Body of pancreas (tissue), 4 donors: Measurements from ENCODE around the gene BABAM2.

ENCODE experiments used
- POLR2A ChIP-seq, 3 donors: fragments of 450-650 bp; IDR thresholded peaks; one replicate each; pipeline ENCODE4 v1.6.1; 2016; ENCODE audit warnings: antibody characterized with exemption in 3 of 3, mild to moderate bottlenecking in 2 of 3
- TF ChIP-seq, protein P1 (sequence below), 7 experiments: fragments of 450-650 bp in 4 of 7; fragments of 200-600 bp in 3 of 7; sonication (generic) in 3 of 7; IDR thresholded peaks; one replicate each; pipeline ENCODE4 v1.5.1; 2016 to 2019; ENCODE audit warnings: antibody characterized with exemption in 7 of 7

DNA sequence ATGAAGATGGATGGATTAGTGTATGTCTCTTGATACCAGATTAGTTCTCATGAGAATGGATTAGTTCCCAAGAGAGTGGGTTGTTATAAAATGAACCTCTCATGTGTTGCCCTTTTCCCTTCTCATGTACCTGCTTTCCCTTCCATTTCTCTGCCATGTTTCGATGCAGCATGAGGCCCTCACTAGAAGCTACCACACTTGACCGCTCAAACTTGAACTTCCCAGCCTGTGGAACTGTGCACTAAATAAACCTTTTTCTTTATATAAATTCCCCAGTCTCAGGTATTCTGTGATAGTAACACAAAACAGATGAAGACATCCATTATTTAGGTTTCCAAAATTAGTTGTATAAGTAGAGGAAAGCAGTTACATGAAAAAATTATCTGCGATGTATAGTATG lies 73.5 kb downstream of the BABAM2 start:
- TF ChIP-seq, protein P1, sequence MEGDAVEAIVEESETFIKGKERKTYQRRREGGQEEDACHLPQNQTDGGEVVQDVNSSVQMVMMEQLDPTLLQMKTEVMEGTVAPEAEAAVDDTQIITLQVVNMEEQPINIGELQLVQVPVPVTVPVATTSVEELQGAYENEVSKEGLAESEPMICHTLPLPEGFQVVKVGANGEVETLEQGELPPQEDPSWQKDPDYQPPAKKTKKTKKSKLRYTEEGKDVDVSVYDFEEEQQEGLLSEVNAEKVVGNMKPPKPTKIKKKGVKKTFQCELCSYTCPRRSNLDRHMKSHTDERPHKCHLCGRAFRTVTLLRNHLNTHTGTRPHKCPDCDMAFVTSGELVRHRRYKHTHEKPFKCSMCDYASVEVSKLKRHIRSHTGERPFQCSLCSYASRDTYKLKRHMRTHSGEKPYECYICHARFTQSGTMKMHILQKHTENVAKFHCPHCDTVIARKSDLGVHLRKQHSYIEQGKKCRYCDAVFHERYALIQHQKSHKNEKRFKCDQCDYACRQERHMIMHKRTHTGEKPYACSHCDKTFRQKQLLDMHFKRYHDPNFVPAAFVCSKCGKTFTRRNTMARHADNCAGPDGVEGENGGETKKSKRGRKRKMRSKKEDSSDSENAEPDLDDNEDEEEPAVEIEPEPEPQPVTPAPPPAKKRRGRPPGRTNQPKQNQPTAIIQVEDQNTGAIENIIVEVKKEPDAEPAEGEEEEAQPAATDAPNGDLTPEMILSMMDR (IDR thresholded peaks at IDR 0.05) = no peak
- TF ChIP-seq POLR2A (IDR thresholded peaks at IDR 0.05) = no peak
